ENCODE measurements around the gene COL25A1. TPM values are rescaled to one million over a fixed set of nuclear protein-coding genes. Genes with fewer than 3 reads are reported as not detected.

Gene COL25A1
- total RNA-seq, 2 donors from 2014 or later, result 0.26 to 0.99 TPM

GRCh38 chr4:108787106-108787505 is 515.4 kb downstream of the COL25A1 start:
- TF ChIP-seq, protein P1, sequence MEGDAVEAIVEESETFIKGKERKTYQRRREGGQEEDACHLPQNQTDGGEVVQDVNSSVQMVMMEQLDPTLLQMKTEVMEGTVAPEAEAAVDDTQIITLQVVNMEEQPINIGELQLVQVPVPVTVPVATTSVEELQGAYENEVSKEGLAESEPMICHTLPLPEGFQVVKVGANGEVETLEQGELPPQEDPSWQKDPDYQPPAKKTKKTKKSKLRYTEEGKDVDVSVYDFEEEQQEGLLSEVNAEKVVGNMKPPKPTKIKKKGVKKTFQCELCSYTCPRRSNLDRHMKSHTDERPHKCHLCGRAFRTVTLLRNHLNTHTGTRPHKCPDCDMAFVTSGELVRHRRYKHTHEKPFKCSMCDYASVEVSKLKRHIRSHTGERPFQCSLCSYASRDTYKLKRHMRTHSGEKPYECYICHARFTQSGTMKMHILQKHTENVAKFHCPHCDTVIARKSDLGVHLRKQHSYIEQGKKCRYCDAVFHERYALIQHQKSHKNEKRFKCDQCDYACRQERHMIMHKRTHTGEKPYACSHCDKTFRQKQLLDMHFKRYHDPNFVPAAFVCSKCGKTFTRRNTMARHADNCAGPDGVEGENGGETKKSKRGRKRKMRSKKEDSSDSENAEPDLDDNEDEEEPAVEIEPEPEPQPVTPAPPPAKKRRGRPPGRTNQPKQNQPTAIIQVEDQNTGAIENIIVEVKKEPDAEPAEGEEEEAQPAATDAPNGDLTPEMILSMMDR (IDR thresholded peaks at IDR 0.05), result no peak
- no peak for TF ChIP-seq POLR2A (IDR thresholded peaks at IDR 0.05)
- Histone ChIP-seq H3K4me1 (no peaks in the 10 kb centered on the region), H3K4me3 (no peak overlapping the region), H3K9me3 (no peaks in the 10 kb centered on the region), H3K36me3 (replicated peaks in 1 of 2; ENCODE audit: insufficient read depth in 1 of 2, low read depth in 2 of 2) (no peaks in the 10 kb centered on the region), H3K27ac (no peak overlapping the region), H3K27me3 (no peaks in the 10 kb centered on the region)
- 84 to 91% methylated on average over 12 to 14 of the region's 14 CpGs for WGBS, 2 donors
- intact Hi-C loops (cut with DNase I), result no loop called here
- no peak for ATAC-seq
- DNase-seq, result no peak

DNA sequence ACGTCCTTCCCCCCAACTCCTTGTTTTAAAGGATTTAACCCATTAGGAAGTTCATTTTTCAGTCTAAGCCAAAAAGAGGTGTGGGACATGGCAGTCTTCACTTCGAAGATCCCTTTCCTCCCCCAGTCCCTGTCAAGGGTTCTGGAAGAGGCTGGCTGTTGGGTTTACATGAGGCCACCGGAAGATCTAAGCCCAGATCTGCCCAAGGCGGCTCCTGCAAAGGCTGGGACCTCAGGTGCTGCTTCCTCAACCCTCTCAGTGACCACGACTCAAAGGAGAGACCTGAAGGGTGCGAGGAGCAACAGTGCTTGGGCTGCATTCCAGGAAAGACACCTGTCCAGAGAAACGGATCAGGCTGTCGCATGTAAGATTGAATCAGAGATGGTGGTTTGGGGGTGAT is 516.1 kb downstream of the COL25A1 start:
- intact Hi-C loops (cut with DNase I), result no loop called here
- Histone ChIP-seq H3K36me3 (replicated peaks in 1 of 2; ENCODE audit: insufficient read depth in 1 of 2, low read depth in 2 of 2) (no peaks in the 10 kb centered on the region), H3K27me3 (no peaks in the 10 kb centered on the region), H3K9me3 (no peaks in the 10 kb centered on the region), H3K4me3 (no peak overlapping the region), H3K27ac (no peak overlapping the region), H3K4me1 (no peaks in the 10 kb centered on the region)
- TF ChIP-seq, protein P1 (IDR thresholded peaks at IDR 0.05), result no peak
- no peak for TF ChIP-seq POLR2A (IDR thresholded peaks at IDR 0.05)
- no peak for DNase-seq
- 76 to 78% methylated on average over 8 of the region's 8 CpGs for WGBS, 2 donors
- no peak for ATAC-seq

DNA sequence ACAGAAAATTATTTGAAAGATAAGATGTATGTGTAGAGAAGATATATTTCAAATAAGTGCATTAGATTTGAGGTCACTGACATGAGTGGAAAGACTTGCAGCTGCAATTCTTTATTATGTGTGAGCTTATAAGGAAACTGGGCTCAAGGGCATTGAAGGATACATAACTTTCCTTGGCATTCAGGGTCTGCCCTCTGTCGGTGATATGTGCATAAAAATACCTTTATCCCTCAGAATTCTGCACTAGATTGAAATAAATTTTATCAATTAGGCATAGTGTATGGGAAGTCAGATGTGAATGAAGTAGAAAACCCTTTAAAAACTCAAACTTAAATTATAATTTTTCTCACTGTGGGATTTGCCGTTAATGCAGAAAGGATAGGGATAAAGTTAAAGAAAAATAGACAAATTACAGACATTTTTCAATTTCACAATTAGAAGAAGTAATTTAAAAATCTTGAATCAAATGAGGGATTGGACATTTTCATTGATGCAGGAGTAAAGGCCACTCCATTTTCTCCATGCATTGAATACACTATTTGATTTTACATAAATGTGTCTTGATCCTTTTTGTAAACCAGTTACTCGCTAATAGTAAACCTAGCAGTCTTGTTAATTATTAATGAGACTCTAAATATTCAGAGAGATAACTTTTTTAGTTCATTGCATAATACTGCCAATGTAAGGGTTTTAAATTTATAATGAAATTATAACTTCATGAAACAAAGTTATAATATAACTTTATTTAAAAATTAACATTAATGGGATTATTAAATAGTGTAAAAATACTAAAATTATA is 518.6 kb downstream of the COL25A1 start:
- Histone ChIP-seq H3K4me1 (no peaks in the 10 kb centered on the region), H3K36me3 (replicated peaks in 1 of 2; ENCODE audit: insufficient read depth in 1 of 2, low read depth in 2 of 2) (no peaks in the 10 kb centered on the region), H3K9me3 (no peaks in the 10 kb centered on the region), H3K27me3 (no peaks in the 10 kb centered on the region), H3K27ac (no peak overlapping the region), H3K4me3 (no peak overlapping the region)
- TF ChIP-seq, protein P1 (IDR thresholded peaks at IDR 0.05), result peak in 5 of 7 experiments; percentile 13 to 47 (median 29)
- no peak for TF ChIP-seq POLR2A (IDR thresholded peaks at IDR 0.05)
- DNase-seq, result peak in 2 of 4 donors; percentile 6 to 24
- no peak for ATAC-seq
- intact Hi-C loops (cut with DNase I), result no loop called here
- WGBS, 2 donors, result 17 to 19% methylated on average over 3 of the region's 3 CpGs

DNA sequence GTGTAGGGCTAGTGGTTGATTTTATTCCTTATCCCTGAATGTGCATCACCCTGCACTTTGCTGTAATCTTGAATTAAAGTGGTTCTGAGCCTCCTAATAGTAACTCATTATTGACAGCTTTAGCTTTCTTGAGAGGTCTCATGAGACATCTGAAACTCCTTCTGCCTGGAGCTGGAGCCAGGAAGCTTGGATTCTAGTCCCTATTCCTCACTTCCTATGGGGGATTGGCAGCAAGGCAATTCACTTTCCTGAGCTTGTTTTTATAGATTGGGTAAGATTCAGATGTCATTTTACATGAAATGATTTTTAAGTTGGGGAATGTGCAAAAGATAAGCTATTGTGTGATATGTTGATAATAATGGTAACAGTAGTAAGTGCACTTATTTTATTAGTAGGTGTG is 522.5 kb downstream of the COL25A1 start:
- Histone ChIP-seq H3K27ac (no peak overlapping the region), H3K9me3 (no peaks in the 10 kb centered on the region), H3K4me1 (peaks cover 4% of the 10 kb centered on the region), H3K36me3 (replicated peaks in 1 of 2; ENCODE audit: insufficient read depth in 1 of 2, low read depth in 2 of 2) (no peaks in the 10 kb centered on the region), H3K27me3 (no peaks in the 10 kb centered on the region), H3K4me3 (no peak overlapping the region)
- TF ChIP-seq, protein P1 (IDR thresholded peaks at IDR 0.05), result no peak
- TF ChIP-seq POLR2A (IDR thresholded peaks at IDR 0.05), result no peak
- intact Hi-C loops (cut with DNase I), result no loop called here
- DNase-seq (no peak), ATAC-seq (no peak)

- ATAC-seq, result no peak
- TF ChIP-seq, protein P1 (IDR thresholded peaks at IDR 0.05), result no peak
- no peak for TF ChIP-seq POLR2A (IDR thresholded peaks at IDR 0.05)
- no peaks in the 10 kb centered on the region for H3K27me3 ChIP-seq
- no peak overlapping the region for H3K27ac ChIP-seq
- H3K4me1 ChIP-seq, result peaks cover 8% of the 10 kb centered on the region
- intact Hi-C loops (cut with DNase I), result no loop called here
- no peak for DNase-seq
- no peaks in the 10 kb centered on the region for H3K9me3 ChIP-seq
- no peaks in the 10 kb centered on the region for H3K36me3 ChIP-seq (replicated peaks in 1 of 2; ENCODE audit: insufficient read depth in 1 of 2, low read depth in 2 of 2)
- 81 to 88% methylated on average over 2 of the region's 2 CpGs for WGBS, 2 donors
- no peak overlapping the region for H3K4me3 ChIP-seq
These were observed 525.1 kb downstream of the COL25A1 start for GRCh38 chr4:108777388-108777787.
